CD4-positive, alpha-beta T cell (primary cell): ENCODE data around the gene MFAP1. TPM values are rescaled to one million over a fixed set of nuclear protein-coding genes. Genes with fewer than 3 reads are reported as not detected.
"Not testable (repeated sequence)": the region's sequence is repeated elsewhere in the genome, so short reads cannot be mapped to it uniquely, and the experiment has no call there.

ENCODE experiments used
- ATAC-seq: fragments of 200-7000 bp; cut with Tn5 transposase; one replicate; pipeline ENCODE4 v1.10.0; 2022; ENCODE audit warnings: mild to moderate bottlenecking; ENCODE audit not compliant: poor library complexity
- CTCF ChIA-PET: fragments of 350-600 bp; sonication (Branson Sonifier 250); formaldehyde crosslinking; loops from one replicate; lab custom pipeline; 2021; ENCODE audit warnings: antibody characterized with exemption, inconsistent platforms; lab: Charles Lee
- POLR2A ChIA-PET: fragments of 350-600 bp; sonication (Branson Sonifier 250); formaldehyde crosslinking; loops from one replicate; lab custom pipeline; 2021; ENCODE audit warnings: antibody characterized with exemption, inconsistent platforms; lab: Charles Lee
- DNase-seq, 14 experiments: peaks; one replicate each; pipeline ENCODE4 v3.0.0-alpha.2; 2013 to 2020; ENCODE audit warnings: mixed read lengths in 2 of 14
- H3K27ac ChIP-seq, 2 donors: one replicate each; pipeline versions ENCODE4 v1.5.1 to v1.7.0; 2013; ENCODE audit warnings: low read length in 2 of 2, low read depth in 1 of 2, mild to moderate bottlenecking in 1 of 2
- H3K27me3 ChIP-seq, 2 experiments: 1 replicate in 1 of 2; 2 replicates in 1 of 2; pipeline versions ENCODE4 v1.6.1 to v1.7.0; 2013; ENCODE audit warnings: low read length in 2 of 2, control low read depth in 1 of 2, mild to moderate bottlenecking in 1 of 2, moderate library complexity in 1 of 2; ENCODE audit not compliant: insufficient read depth in 2 of 2, control insufficient read depth in 1 of 2
- H3K36me3 ChIP-seq: one replicate; pipeline ENCODE4 v1.6.1; 2013; ENCODE audit warnings: low read length, control low read depth; ENCODE audit not compliant: insufficient read depth
- H3K4me1 ChIP-seq: one replicate; pipeline ENCODE4 v1.6.1; 2013; ENCODE audit warnings: low read length, control low read depth; ENCODE audit not compliant: insufficient read depth
- H3K4me3 ChIP-seq: one replicate; pipeline ENCODE4 v1.5.1; 2013; ENCODE audit warnings: mild to moderate bottlenecking, low read length, moderate library complexity
- H3K9me3 ChIP-seq, 2 experiments: 1 replicate in 1 of 2; 2 replicates in 1 of 2; pipeline versions ENCODE4 v1.6.1 to v1.7.0; 2013; ENCODE audit warnings: low read length in 2 of 2, mild to moderate bottlenecking in 2 of 2, control low read depth in 1 of 2, moderate library complexity in 1 of 2; ENCODE audit not compliant: control insufficient read depth in 1 of 2, insufficient read depth in 1 of 2
- H3K27ac Mint-ChIP-seq: one replicate; pipeline ENCODE4 v1.8.0; 2020; ENCODE audit warnings: mixed read lengths
- H3K27me3 Mint-ChIP-seq: one replicate; pipeline ENCODE4 v1.8.0; 2021; ENCODE audit warnings: mixed read lengths
- H3K36me3 Mint-ChIP-seq: one replicate; pipeline ENCODE4 v1.8.0; 2021; ENCODE audit warnings: low read depth, mixed read lengths
- H3K4me1 Mint-ChIP-seq: one replicate; pipeline ENCODE4 v1.8.0; 2021; ENCODE audit warnings: low read depth, mixed read lengths
- H3K4me3 Mint-ChIP-seq: one replicate; pipeline ENCODE4 v1.8.0; 2020; ENCODE audit warnings: mild to moderate bottlenecking, mixed read lengths
- H3K9me3 Mint-ChIP-seq: one replicate; pipeline ENCODE4 v1.8.0; 2020; ENCODE audit warnings: mixed read lengths
- intact Hi-C, 2 experiments: fragments of 100-400 bp; cut with DNase I in 1 of 2; cut with micrococcal nuclease in 1 of 2; formaldehyde crosslinking; loops; one replicate each; pipeline versions ENCODE4 v1.15.1 to v1.9.0; 2023 to 2025; cut with DNase I, micrococcal nuclease
- total RNA-seq, 174 experiments: library from RNA in 2 of 174; stranded (reverse) in 2 of 174; gene quantifications; one replicate each; pipeline ENCODE4 v1.2.3 and lab custom pipeline; 2021 to 2026
- TF ChIP-seq, protein P1 (sequence below): fragments of 200-600 bp; IDR thresholded peaks from one replicate; pipeline ENCODE4 v1.8.0; 2022; ENCODE audit warnings: antibody characterized with exemption, mild to moderate bottlenecking

MFAP1 gene
- total RNA-seq, 2 experiments from 2014 or later: 9.4 to 10.6 TPM

DNA sequence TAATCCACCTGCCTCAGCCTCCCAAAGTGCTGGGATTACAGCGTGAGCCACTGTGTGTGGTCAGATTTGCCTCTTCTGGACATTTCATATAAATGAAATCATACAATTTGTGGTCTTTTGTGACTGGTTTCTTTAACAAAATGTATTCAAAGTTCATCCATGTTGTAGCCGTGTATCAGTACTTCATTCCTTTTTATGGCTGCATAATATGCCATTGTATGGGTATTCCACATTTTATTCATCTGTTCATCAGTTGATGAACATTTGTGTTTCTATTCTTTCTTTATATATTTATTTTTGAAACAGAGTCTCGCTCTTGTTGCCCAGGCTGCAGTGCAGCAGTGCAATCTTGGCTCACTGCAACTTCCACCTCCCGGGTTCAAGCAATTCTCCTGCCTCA lies 28.1 kb upstream of the MFAP1 start:
- no peak overlapping the region for H3K27ac Mint-ChIP-seq
- H3K4me3 Mint-ChIP-seq: no peak overlapping the region
- Histone ChIP-seq H3K27me3 (no peaks in the 10 kb centered on the region), H3K27ac (no peak overlapping the region), H3K4me1 (no peaks in the 10 kb centered on the region), H3K9me3 (no peaks in the 10 kb centered on the region), H3K4me3 (no peak overlapping the region), H3K36me3 (peaks cover 26% of the 10 kb centered on the region)
- H3K9me3 Mint-ChIP-seq: no peaks in the 10 kb centered on the region
- peaks cover 74% of the 10 kb centered on the region for H3K36me3 Mint-ChIP-seq
- no peaks in the 10 kb centered on the region for H3K27me3 Mint-ChIP-seq
- TF ChIP-seq, protein P1, sequence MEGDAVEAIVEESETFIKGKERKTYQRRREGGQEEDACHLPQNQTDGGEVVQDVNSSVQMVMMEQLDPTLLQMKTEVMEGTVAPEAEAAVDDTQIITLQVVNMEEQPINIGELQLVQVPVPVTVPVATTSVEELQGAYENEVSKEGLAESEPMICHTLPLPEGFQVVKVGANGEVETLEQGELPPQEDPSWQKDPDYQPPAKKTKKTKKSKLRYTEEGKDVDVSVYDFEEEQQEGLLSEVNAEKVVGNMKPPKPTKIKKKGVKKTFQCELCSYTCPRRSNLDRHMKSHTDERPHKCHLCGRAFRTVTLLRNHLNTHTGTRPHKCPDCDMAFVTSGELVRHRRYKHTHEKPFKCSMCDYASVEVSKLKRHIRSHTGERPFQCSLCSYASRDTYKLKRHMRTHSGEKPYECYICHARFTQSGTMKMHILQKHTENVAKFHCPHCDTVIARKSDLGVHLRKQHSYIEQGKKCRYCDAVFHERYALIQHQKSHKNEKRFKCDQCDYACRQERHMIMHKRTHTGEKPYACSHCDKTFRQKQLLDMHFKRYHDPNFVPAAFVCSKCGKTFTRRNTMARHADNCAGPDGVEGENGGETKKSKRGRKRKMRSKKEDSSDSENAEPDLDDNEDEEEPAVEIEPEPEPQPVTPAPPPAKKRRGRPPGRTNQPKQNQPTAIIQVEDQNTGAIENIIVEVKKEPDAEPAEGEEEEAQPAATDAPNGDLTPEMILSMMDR: no peak
- ChIA-PET POLR2A (no interaction called here), CTCF (no interaction called here)
- ATAC-seq (no peak), DNase-seq (no peak)
- H3K4me1 Mint-ChIP-seq: no peaks in the 10 kb centered on the region
- intact Hi-C loops: no loop called here

DNA sequence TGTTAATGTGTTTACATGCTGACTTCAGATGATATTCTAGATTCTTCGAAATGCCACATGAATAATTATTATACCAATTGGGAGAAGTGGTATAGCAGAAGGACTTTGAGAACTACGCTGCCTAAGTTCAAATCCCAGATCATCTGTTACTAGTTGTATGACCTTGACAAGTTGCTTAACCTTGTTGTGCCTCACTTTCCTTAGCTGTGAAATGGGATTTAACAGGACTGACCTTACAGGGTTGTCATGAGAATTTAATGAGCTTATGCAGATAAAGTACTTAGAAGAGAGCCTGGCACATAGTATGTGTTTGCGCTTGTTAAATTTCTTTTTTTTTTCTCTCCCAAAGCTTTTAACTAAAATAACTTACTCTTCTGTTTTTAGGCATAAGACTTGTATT lies 26.8 kb upstream of the MFAP1 start:
- intact Hi-C loops: no loop called here
- TF ChIP-seq, protein P1: no peak
- H3K36me3 Mint-ChIP-seq: peaks cover 62% of the 10 kb centered on the region
- POLR2A ChIA-PET: interaction anchor here (0.7 kb wide), 1 partner anchor 816 kb away, joined by 3 read pairs; no protein-coding TSS in a partner anchor
- Histone ChIP-seq H3K36me3 (peaks cover 20% of the 10 kb centered on the region), H3K9me3 (no peaks in the 10 kb centered on the region), H3K27ac (no peak overlapping the region), H3K4me1 (no peaks in the 10 kb centered on the region), H3K27me3 (no peaks in the 10 kb centered on the region), H3K4me3 (no peak overlapping the region)
- ATAC-seq (no peak), DNase-seq (no peak)
- H3K4me1 Mint-ChIP-seq: no peaks in the 10 kb centered on the region
- H3K9me3 Mint-ChIP-seq: no peaks in the 10 kb centered on the region
- CTCF ChIA-PET: no interaction called here
- H3K27ac Mint-ChIP-seq: no peak overlapping the region
- no peak overlapping the region for H3K4me3 Mint-ChIP-seq
- no peaks in the 10 kb centered on the region for H3K27me3 Mint-ChIP-seq

DNA sequence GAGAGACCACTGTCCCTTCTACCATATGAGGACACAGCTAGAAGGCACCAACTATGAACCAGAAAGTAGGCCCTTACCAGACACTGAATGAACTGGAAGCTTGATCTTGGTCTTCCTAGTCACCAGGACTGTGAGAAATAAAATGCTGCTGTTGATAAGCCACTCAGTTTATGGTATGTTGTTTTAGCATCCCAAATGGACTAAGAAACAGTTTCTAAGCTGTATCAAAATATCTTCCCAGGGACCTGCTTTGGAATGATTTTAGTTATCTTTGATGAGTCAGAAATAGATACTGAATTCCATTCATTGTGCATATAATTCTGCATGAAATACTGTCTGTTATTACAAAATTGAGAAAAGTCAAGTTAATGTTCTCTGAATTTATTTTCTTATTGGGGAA lies 20.9 kb upstream of the MFAP1 start:
- H3K9me3 ChIP-seq: no peaks in the 10 kb centered on the region
- Mint-ChIP-seq H3K36me3 (peaks cover 55% of the 10 kb centered on the region), H3K27me3 (no peaks in the 10 kb centered on the region), H3K4me3 (no peak overlapping the region), H3K9me3 (no peaks in the 10 kb centered on the region), H3K4me1 (no peaks in the 10 kb centered on the region), H3K27ac (no peak overlapping the region)
- no peak for DNase-seq
- ChIA-PET POLR2A (no interaction called here), CTCF (no interaction called here)
- no peaks in the 10 kb centered on the region for H3K27me3 ChIP-seq
- intact Hi-C loops: no loop called here
- TF ChIP-seq, protein P1: no peak
- H3K4me1 ChIP-seq: no peaks in the 10 kb centered on the region
- H3K36me3 ChIP-seq: peaks cover 34% of the 10 kb centered on the region
- no peak overlapping the region for H3K4me3 ChIP-seq
- no peak overlapping the region for H3K27ac ChIP-seq
- no peak for ATAC-seq

DNA sequence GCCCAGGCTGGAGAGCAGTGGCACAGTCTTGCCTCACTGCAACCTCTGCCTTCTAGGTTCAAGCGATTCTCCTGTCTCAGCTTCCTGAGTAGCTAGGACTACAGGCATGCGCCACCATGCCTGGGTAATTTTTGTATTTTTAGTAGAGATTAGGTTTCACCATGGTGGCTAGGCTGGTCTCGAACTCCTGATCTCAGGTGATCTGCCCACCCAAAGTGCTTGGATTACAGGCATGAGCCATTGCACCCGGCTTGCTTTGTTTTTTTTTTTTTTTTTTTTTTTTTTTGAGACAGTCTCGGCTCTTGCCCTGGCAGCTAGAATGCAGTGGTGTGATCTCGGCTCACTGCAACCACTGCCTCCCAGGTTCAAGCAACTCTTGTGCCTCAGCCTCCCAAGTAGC lies 8.0 kb upstream of the MFAP1 start:
- Histone ChIP-seq H3K36me3 (peaks cover 22% of the 10 kb centered on the region), H3K4me1 (peaks cover 31% of the 10 kb centered on the region)
- peak overlapping the region; percentile 49 for H3K27ac Mint-ChIP-seq
- H3K9me3 ChIP-seq, H3K27me3 Mint-ChIP-seq, H3K4me3 ChIP-seq, H3K27ac ChIP-seq, intact Hi-C loops, H3K27me3 ChIP-seq, CTCF ChIA-PET, ATAC-seq, DNase-seq, H3K9me3 Mint-ChIP-seq, H3K4me3 Mint-ChIP-seq: not testable (repeated sequence)
- peaks cover 28% of the 10 kb centered on the region for H3K36me3 Mint-ChIP-seq
- peaks cover 28% of the 10 kb centered on the region for H3K4me1 Mint-ChIP-seq
- POLR2A ChIA-PET: interaction anchor here (0.6 to 1.2 kb wide), 2 partner anchors 8 to 31 kb away, joined by 4 read pairs; partner anchors contain the start of gene MFAP1

DNA sequence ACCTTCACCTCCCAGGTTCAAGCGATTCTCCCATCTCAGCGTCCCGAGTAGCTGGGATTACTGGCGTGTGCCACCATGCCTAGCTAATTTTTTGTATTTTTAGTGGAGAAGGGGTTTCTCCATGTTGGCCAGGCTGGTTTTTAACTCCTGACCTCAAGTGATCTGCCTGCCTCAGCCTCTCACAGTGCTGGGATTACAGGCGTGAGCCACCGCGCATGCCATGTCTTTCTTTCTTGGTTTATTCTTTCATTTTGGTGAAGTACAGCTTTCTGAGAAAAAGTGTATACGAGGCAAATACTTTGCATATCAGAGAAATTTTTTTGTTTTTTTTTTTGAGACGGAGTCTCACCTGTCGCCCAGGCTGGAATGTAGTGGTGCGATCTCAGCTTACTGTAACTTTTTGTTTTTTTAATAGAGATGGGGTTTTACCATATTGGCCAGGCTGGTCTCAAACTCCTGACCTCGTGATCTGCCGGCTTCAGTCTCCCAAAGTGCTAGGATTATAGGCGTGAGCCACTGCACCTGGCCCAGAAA lies 7.1 kb upstream of the MFAP1 start:
- H3K9me3 Mint-ChIP-seq, H3K27ac ChIP-seq, H3K27me3 Mint-ChIP-seq, H3K4me3 Mint-ChIP-seq, H3K4me3 ChIP-seq, intact Hi-C loops, DNase-seq, CTCF ChIA-PET, H3K27me3 ChIP-seq, H3K9me3 ChIP-seq, ATAC-seq, POLR2A ChIA-PET: not testable (repeated sequence)
- H3K4me1 Mint-ChIP-seq: peaks cover 36% of the 10 kb centered on the region
- H3K36me3 Mint-ChIP-seq: peaks cover 23% of the 10 kb centered on the region
- H3K27ac Mint-ChIP-seq: peak overlapping the region; percentile 49
- Histone ChIP-seq H3K4me1 (peaks cover 38% of the 10 kb centered on the region), H3K36me3 (peaks cover 15% of the 10 kb centered on the region)
